Activated CD4-positive, alpha-beta T cell treated with anti-CD3 and anti-CD28 coated beads, Interleukin-10, Interleukin-2, amounts not matched to agents 100 ng/mL and 50 ng/mL, durations not matched to agents 16 hours and 8 hours (primary cell): ENCODE data around the gene NCBP3.

Source experiments
- DNase-seq: peaks from one replicate; pipeline ENCODE4 v3.0.0-alpha.2; 2020

NCBP3 gene

GRCh38 chr17:3845621-3846436, at the start of gene NCBP3:
Gene NCBP3 (minus strand): TSS chr17:3846246. CDS start chr17:3846223, 23 bp downstream.
- peak; percentile 94 for DNase-seq

DNA sequence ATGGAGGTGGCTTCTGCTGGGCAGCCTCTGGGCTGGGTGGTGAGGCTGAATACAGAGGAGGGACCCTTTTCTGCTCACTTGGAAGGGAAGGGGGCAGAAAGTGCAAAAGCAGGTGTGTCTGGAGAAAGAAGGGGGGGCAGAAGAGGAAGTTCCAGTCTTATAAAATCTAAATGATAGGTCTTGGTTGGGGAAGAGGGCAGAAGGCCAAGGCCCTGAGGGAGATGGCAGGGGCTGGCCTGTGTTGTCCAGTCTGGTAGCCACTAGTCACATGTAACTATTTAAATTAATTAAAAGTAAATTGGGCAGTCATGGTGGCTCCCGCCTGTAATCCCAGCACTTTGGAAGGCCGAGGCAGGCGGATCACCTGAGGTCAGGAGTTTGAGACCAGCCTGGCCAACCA, 49.3 kb upstream of the NCBP3 start:
- DNase-seq = no peak

GRCh38 chr17:3894911-3895343, 48.9 kb upstream of the NCBP3 start:
- no peak for DNase-seq

GRCh38 chr17:3894188-3894587, 48.1 kb upstream of the NCBP3 start:
- no peak for DNase-seq

DNA sequence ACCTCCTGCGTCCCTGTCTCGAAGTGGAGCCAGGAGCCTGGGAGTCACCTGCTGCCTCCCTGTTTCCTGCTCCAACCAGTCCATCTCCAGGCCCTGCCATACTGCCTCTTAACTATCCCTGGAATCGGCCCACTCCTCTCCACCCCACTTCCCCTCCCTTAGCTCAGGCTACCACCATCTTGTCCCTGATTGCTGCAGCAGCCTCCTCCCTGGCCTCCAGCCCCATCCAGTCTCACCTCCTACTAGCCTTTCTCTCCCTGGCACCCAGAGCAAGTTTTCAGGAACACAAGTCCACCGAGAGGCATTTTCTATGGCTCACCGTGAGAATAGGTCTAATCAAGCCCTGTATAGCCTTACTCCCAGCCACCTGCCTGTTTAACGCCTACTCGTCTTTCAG, 47.7 kb upstream of the NCBP3 start:
- DNase-seq = no peak

- DNase-seq = peak; percentile 94
Observed at GRCh38 chr17:3893003-3893719, 47.1 kb upstream of the NCBP3 start, which contains the start of gene CAMKK1. Gene CAMKK1 (minus strand): TSS chr17:3893053. CDS start chr17:3885687, 7,366 bp downstream.

DNA sequence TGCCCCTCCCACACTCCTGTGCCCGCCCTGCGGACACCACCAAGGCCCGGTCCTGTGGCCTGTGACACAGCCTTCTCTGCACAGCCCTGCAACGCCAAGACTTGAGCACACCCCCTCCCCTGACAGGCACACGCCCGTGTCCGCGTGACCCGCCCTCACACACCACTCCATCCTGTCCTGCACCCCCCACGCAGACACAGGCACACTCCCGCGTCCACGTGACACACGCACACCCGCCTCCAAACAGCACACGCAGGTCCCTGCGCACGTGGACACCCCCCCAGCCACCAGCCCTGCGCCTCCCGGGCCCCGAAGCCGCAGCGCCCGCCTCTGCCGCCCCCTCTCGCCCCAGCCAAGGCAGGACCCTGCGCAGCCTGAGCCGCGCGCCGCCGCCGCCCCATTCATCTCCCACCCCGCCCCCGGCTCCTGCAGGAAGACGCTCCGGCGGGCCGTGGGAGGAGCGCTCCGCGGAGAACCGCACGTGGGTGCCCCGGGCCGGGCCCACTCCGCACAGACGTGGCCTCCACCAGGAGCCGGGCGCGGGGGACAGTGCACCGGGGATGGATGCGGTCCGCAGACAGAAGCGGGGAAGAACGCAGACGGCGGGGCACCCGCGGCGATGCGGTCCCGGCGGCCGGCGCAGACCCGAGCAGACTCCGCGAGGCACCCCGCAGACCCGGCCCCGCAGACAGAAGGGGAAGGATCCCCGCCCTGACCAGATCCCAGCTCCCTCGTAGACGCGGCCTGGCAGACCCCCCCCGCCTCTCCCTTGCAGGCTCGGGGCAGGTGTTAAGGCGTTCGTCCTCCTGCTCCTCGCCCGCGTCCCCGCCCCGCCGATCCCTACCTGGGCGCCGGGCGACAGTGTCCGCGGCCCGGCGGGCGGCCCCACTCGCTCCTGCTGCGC, 46.3 kb upstream of the NCBP3 start:
- DNase-seq = peak; percentile 60

- DNase-seq = no peak
Observed at GRCh38 chr17:3891626-3892094, 45.6 kb upstream of the NCBP3 start.

- DNase-seq = no peak
Observed at GRCh38 chr17:3890878-3891219, 44.8 kb upstream of the NCBP3 start.

GRCh38 chr17:3890082-3890877, 44.2 kb upstream of the NCBP3 start:
- DNase-seq = no peak

DNA sequence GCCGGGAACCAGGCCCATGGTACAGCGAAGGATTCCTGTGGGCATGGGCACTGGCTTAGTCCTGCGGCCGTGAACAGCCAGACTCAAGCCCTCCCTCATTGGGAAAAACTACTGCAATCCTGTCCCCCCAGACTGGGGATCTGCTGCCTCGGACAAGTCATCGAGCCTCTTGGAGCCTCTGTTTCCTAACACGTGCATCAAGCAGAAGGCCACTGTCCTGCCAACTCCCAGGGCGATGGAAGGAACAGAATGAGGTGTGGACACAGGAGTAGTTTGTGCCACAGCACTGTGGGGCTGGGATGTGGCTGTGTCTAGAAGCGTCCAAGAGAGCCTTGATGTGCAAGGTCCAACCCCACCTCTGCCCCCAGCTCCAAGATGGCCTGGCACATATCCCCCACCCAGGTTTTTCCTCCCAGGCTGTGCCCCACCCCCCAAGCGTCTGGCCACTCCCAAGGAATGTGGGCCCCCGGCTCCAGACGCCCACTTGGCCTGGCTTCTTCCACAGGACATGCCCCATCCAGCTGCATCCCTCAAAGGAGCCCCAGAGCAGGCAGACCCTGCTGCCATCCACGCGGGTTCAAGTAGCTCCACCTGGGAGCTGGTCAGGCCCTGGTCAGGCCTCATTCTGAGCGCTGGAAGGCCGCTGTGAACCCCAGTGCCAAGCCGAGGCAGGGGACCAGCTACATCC, 43.4 kb upstream of the NCBP3 start:
- DNase-seq = no peak

- DNase-seq = no peak
Observed at GRCh38 chr17:3888343-3889171, 42.5 kb upstream of the NCBP3 start.

DNA sequence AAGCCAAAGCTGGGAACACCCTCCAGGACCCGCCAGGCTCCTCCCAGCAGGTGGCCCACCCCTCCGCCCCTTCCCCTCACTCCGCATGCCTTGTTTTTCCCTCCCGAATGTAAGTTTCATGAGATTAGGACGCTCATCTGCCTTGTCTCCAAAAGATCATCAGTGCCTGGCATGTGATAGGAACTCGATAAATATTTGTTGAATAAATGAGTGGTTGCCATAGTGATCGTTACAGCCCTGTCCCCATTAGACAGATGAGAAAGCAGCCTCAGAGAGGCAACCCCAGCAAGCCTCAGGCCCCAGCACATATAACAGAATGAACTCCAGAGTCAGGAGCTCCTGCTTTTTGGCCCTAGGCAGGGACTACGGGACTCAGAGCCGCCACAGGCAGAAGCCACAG, 41.8 kb upstream of the NCBP3 start:
- DNase-seq = no peak

DNA sequence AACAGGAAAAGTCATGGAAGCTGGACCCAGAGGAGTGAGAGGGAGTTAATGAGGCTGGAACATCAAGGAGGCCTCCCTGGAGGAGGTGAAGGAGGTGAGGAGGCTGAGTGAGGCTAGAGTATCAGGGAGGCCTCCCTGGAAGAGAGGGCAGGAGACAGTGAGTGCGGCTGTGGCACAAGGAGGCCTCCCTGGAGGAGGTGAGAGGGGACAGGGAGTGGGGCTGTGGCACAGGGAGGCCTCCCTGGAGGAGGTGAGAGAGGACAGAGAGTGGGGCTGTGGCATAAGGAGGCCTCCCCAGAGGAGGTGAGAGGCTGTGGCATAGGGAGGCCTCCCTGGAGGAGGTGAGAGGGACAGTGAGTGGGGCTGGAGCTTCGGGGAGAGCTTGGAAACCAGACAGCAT, 41.3 kb upstream of the NCBP3 start:
- DNase-seq = no peak

- peak; percentile 24 for DNase-seq
Observed at GRCh38 chr17:3886776-3887175, 40.7 kb upstream of the NCBP3 start.

DNA sequence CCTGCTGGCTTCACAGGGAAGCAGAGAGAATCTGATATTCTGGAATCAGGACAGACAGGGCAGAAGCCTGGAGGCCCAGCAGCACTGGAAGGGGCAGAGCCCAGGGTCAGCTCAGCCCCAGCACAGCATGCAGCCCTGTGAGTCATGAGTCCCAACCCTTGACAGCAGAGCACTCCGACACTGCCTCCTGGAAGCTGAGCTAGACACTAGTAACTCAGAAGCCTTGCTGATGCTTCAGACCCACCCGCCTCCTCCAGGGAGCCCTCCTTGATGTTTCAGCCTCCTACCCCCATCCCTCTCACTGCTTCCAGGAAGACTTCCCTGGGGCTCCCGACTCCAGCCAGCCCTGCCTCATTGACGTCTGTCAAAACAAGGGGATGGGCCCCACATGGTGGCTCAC, 39.9 kb upstream of the NCBP3 start:
- no peak for DNase-seq

- DNase-seq = no peak
Observed at GRCh38 chr17:3885271-3885670, 39.2 kb upstream of the NCBP3 start.

- DNase-seq = no peak
Observed at GRCh38 chr17:3884188-3884587, 38.1 kb upstream of the NCBP3 start.

- DNase-seq = no peak
Observed at GRCh38 chr17:3882276-3882675, 36.2 kb upstream of the NCBP3 start.

DNA sequence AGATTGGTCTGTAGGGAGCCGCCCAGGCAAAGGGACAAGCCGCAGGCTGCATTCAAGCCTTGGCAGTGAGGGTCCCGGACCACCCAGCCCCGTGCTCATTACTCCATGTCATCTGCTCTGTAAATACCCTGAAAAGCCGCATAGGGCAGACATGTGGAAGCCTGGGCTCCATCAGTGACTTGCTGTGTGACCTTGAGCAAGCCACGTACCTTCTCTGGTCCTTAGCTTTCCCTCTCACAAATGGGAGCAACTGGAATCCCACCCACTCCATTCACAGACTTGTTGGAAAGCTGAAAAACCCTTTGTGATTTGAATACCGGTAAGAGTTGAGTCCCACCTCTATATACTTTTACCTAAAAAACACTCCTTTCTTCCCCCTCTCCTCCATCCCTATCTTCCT, 34.9 kb upstream of the NCBP3 start:
- no peak for DNase-seq
